ENCODE results near the gene CDH13.

CDH13 gene

DNA sequence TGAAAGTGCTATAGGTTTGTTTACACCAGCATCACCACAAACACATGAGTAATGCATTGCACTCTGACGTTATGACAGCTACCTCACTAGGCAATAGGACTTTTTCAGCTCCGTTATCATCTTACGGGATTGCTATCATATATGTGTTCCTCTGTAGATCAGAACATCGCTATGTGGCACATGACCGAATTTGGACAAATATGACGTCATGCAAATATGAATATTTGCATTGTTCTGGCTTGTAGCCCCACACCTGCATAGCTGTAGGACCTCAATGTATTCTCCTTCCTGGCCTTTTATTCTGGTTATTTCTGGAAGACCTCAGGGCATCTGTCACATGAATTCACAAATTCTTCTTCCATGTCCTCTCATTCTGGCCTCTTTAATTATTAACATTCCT lies 393.2 kb downstream of the CDH13 start:
- no peak for TF ChIP-seq ZFX (IDR thresholded peaks at IDR 0.05; ENCODE audit: borderline replicate concordance)
- TF ChIP-seq, protein P1, sequence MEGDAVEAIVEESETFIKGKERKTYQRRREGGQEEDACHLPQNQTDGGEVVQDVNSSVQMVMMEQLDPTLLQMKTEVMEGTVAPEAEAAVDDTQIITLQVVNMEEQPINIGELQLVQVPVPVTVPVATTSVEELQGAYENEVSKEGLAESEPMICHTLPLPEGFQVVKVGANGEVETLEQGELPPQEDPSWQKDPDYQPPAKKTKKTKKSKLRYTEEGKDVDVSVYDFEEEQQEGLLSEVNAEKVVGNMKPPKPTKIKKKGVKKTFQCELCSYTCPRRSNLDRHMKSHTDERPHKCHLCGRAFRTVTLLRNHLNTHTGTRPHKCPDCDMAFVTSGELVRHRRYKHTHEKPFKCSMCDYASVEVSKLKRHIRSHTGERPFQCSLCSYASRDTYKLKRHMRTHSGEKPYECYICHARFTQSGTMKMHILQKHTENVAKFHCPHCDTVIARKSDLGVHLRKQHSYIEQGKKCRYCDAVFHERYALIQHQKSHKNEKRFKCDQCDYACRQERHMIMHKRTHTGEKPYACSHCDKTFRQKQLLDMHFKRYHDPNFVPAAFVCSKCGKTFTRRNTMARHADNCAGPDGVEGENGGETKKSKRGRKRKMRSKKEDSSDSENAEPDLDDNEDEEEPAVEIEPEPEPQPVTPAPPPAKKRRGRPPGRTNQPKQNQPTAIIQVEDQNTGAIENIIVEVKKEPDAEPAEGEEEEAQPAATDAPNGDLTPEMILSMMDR (IDR thresholded peaks at IDR 0.05): no peak
- no peak overlapping the region for H3K27ac ChIP-seq

DNA sequence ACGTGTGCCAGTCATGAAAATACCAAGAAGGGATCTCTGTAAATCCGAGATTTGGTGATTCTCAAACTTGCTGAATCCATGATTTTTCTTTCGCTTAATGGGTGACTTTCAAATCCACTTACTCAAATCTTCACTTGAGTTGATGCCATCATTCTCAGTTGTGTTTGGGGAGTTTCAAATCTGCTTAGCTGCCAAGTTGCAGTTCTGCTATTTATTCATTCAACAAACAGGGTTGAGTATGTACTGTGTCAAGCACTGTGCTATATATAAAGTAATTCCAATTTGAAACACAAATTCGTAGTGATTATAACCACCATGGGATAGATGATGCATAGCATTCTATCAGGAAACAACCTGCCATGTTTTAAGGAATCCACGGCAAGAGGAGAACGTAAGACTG lies 394.3 kb downstream of the CDH13 start:
- no peak overlapping the region for H3K27ac ChIP-seq
- TF ChIP-seq ZFX (IDR thresholded peaks at IDR 0.05; ENCODE audit: borderline replicate concordance): no peak
- TF ChIP-seq, protein P1 (IDR thresholded peaks at IDR 0.05): no peak

DNA sequence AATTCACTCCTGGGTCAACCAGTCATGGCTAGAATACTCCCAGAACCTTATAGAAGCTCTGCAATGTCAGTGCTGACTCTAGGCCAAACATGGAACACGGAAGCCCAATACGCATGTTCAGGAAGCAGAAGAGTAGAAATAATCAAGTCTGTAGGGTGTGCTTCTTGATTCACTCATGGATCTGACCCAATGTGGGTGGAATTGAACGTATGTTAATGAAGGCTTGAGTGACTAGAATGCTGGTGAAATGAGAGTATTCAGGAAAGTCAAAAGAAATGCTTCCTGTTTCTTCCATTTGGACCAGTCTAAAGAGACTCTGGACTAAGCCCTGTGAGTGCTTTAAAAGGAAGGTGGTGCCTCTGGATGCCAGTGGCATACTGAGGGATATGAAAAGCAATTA lies 395.0 kb downstream of the CDH13 start:
- TF ChIP-seq, protein P1 (IDR thresholded peaks at IDR 0.05): no peak
- no peak for TF ChIP-seq ZFX (IDR thresholded peaks at IDR 0.05; ENCODE audit: borderline replicate concordance)
- H3K27ac ChIP-seq: no peak overlapping the region

DNA sequence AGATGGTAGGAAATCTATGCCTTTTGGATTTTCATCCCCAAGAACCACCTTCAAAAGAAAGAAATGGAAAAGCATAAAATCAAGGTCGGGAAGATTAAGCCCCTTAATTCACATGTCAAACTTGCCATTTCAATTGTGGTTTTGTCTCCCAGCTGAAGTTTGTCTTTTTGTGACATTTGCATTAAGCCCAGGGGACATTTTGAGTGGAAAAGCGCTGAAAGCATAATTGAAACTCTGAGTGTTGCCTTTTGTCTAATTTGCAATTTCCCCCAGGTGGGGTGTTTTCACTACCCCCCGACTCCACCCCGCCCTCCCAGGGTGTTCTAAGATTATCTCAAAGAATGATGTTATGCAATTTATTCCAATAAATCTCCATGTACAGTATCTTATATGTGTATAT lies 396.2 kb downstream of the CDH13 start:
- H3K27ac ChIP-seq: no peak overlapping the region
- TF ChIP-seq, protein P1 (IDR thresholded peaks at IDR 0.05): no peak
- TF ChIP-seq ZFX (IDR thresholded peaks at IDR 0.05; ENCODE audit: borderline replicate concordance): no peak

DNA sequence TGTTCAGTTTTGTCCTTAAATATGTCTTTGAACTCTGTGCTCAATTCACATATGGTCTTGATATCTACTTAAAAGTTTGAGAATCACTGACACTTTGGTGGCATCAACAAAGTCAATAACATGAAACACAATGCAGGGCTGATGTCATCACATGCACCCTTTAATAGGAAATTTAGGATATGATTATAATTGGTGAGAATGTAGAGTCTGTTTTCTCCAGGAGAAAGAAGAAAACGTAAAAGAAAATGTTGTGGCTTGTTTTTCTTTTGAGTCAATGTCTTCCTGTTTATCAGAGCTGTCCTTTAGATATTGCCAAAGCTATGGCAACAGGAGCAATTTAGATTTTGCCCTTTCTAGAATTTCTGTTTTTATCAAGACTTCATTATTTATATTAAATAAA lies 396.9 kb downstream of the CDH13 start:
- no peak overlapping the region for H3K27ac ChIP-seq
- TF ChIP-seq ZFX (IDR thresholded peaks at IDR 0.05; ENCODE audit: borderline replicate concordance): no peak
- TF ChIP-seq, protein P1 (IDR thresholded peaks at IDR 0.05): no peak

DNA sequence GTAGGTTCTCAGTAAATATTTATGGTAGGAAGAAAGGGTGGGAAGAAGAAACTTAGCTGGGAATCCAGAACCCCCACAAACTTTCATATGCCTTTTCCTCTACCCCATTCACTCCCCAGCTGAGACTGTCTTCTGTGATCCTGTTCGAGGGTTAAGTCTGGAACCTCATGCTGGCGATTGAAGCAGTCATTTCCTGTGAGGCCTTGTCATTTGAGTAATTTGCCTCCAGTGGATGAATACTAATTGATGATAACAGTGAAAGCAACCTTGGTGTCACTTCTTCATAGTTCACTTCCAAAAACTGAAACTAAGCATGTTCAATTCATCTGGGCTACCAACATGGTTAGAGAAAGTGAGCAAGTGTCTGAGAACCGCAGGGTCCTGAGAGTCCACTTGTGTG lies 401.2 kb downstream of the CDH13 start:
- no peak overlapping the region for H3K27ac ChIP-seq
- TF ChIP-seq, protein P1 (IDR thresholded peaks at IDR 0.05): no peak
- TF ChIP-seq ZFX (IDR thresholded peaks at IDR 0.05; ENCODE audit: borderline replicate concordance): no peak

DNA sequence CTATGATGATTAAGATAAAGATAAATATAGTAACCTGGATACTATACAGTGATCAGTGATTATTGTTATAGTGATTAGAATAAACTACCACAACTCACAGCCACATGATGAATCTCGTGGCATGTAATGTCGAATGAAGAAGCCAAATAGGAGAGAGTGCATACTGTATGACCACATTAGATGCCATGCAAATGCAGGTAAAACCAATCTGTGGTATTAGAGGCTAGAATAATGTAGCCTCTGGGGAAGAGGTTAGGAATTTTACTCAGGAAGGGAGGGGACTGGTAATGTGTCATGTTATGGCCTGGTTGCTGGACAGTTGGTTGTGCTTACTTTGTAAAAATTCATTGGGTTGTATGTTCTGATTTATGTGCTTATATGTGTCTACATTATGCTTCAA lies 402.7 kb downstream of the CDH13 start:
- no peak overlapping the region for H3K27ac ChIP-seq
- TF ChIP-seq, protein P1 (IDR thresholded peaks at IDR 0.05): no peak
